ENCODE data around the gene RAD51B.

DNA sequence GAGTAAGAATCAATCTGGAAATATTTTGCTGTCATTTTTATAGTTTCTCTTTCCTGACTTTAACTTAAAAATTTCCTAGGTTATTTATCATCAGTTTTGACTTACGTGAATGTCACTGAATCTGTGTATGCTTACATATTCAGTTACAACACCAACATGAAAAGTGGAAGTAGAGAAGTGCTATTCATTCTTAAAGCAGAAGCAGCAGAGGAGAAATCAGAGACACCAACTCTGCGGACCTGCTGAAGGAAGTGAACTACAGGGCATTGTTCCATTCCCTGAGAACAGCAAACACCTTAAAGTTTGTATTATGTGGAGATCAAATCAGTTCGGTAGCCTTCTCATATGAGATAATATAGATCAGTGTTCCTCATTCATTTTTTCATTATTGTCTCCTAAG, 34.1 kb downstream of the RAD51B start:
- TF ChIP-seq, protein P1, sequence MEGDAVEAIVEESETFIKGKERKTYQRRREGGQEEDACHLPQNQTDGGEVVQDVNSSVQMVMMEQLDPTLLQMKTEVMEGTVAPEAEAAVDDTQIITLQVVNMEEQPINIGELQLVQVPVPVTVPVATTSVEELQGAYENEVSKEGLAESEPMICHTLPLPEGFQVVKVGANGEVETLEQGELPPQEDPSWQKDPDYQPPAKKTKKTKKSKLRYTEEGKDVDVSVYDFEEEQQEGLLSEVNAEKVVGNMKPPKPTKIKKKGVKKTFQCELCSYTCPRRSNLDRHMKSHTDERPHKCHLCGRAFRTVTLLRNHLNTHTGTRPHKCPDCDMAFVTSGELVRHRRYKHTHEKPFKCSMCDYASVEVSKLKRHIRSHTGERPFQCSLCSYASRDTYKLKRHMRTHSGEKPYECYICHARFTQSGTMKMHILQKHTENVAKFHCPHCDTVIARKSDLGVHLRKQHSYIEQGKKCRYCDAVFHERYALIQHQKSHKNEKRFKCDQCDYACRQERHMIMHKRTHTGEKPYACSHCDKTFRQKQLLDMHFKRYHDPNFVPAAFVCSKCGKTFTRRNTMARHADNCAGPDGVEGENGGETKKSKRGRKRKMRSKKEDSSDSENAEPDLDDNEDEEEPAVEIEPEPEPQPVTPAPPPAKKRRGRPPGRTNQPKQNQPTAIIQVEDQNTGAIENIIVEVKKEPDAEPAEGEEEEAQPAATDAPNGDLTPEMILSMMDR (IDR thresholded peaks at IDR 0.05) = no peak
- TF ChIP-seq POLR2A (IDR thresholded peaks at IDR 0.05) = no peak

Data from tibial nerve (tissue), 3 donors.